Vagina (tissue), 2 donors: ENCODE data around the gene SCAMP5.

Experiments used
- POLR2A ChIP-seq, 2 donors: fragments of 450-650 bp; IDR thresholded peaks; one replicate each; pipeline ENCODE4 v1.6.1; 2017; ENCODE audit warnings: antibody characterized with exemption in 2 of 2, mild to moderate bottlenecking in 2 of 2, moderate library complexity in 2 of 2
- TF ChIP-seq, protein P1 (sequence below), 3 experiments: fragments of 450-650 bp in 2 of 3; fragments of 200-600 bp in 1 of 3; sonication (generic) in 1 of 3; IDR thresholded peaks; one replicate each; pipeline ENCODE4 v1.5.1; 2017 to 2019; ENCODE audit warnings: antibody characterized with exemption in 3 of 3, mild to moderate bottlenecking in 2 of 3, moderate library complexity in 2 of 3

DNA sequence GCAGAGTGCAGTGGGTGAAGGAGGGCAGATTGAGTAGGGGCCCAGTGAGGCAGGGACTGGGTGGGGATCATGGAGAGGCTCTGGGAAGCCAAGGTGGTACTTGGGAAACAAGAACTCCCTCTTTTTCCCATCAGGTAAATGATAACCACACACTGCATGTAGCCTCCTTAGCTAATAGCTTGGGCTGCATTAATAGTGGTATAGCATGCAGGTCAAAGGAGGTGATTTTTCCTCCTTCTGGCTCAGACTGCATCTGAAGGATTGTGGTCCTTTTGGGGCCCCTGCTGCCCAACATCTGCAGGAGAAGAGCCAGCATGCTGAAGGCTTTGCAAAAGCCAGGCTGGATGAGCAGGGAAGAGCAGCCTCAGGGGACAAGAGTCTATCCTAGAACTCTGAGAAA lies 73.4 kb downstream of the SCAMP5 start:
- TF ChIP-seq, protein P1, sequence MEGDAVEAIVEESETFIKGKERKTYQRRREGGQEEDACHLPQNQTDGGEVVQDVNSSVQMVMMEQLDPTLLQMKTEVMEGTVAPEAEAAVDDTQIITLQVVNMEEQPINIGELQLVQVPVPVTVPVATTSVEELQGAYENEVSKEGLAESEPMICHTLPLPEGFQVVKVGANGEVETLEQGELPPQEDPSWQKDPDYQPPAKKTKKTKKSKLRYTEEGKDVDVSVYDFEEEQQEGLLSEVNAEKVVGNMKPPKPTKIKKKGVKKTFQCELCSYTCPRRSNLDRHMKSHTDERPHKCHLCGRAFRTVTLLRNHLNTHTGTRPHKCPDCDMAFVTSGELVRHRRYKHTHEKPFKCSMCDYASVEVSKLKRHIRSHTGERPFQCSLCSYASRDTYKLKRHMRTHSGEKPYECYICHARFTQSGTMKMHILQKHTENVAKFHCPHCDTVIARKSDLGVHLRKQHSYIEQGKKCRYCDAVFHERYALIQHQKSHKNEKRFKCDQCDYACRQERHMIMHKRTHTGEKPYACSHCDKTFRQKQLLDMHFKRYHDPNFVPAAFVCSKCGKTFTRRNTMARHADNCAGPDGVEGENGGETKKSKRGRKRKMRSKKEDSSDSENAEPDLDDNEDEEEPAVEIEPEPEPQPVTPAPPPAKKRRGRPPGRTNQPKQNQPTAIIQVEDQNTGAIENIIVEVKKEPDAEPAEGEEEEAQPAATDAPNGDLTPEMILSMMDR (IDR thresholded peaks at IDR 0.05): no peak
- no peak for TF ChIP-seq POLR2A (IDR thresholded peaks at IDR 0.05)
